Fibroblast of mammary gland (primary cell): ENCODE measurements around the gene SUMO2.

Source experiments
- DNase-seq: peaks from one replicate; pipeline ENCODE4 v3.0.0-alpha.2; 2010; ENCODE audit warnings: low read depth
- H3K4me3 ChIP-seq: 2 replicates; pipeline ENCODE4 v1.5.1; 2011; ENCODE audit warnings: low read depth, mild to moderate bottlenecking, low read length, moderate library complexity; ENCODE audit not compliant: control insufficient read depth
- TF ChIP-seq, protein P1 (sequence below): conservative IDR thresholded peaks from 2 replicates; pipeline ENCODE4 v1.5.1; 2011; ENCODE audit warnings: low read depth, low read length, inconsistent platforms; ENCODE audit not compliant: control insufficient read depth, insufficient read depth

SUMO2 gene

DNA sequence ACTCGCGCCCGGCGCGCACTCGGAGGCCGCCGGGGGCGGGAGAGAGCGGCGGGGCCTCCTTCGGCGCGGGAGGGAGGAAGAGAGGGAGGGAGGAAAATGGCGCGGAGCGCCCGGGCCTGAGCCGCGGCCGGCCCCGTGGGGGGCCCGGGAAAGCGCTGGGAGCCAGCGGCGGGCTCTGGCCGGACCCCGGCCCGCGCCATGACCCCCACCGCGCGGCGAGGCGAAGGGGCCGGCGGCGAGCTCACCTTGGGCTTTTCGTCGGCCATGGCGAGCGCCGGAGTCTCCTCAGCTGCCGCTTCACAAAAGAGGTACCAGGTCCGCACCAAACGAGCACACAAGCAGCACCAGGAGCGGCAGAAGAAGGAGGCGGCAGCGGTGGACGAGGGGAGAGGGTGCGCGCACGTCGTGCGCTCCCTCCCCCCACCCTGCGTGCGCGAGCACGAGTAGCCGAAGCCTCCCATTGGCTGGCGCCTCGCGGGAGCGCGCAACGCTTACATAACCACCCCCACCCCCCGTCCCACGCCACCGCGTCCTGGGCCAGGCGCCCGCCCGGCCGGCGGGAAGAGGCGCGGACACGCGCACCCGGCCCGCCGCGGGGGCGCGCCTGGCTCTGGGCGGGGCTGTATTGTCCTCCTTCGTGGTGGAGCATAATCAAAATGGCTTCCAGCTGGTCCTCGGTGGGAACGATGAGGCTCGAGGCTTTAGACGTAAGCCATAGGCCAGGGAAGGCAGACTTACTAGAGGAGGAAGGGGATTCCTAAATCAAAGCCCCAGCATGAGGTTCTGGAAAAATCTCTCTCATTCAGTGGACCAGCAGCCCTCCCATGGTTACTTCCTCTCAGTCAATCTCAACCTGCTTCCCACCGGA is at the start of gene SUMO2:
TSS of gene SUMO2 (minus strand) at position 391 of the 868 bp plus-strand sequence. CDS start at position 266, 125 bp downstream.
- peak within 1 kb of the TSS; percentile 96 for H3K4me3 ChIP-seq
- TF ChIP-seq, protein P1, sequence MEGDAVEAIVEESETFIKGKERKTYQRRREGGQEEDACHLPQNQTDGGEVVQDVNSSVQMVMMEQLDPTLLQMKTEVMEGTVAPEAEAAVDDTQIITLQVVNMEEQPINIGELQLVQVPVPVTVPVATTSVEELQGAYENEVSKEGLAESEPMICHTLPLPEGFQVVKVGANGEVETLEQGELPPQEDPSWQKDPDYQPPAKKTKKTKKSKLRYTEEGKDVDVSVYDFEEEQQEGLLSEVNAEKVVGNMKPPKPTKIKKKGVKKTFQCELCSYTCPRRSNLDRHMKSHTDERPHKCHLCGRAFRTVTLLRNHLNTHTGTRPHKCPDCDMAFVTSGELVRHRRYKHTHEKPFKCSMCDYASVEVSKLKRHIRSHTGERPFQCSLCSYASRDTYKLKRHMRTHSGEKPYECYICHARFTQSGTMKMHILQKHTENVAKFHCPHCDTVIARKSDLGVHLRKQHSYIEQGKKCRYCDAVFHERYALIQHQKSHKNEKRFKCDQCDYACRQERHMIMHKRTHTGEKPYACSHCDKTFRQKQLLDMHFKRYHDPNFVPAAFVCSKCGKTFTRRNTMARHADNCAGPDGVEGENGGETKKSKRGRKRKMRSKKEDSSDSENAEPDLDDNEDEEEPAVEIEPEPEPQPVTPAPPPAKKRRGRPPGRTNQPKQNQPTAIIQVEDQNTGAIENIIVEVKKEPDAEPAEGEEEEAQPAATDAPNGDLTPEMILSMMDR: no peak
- peak; percentile 93 for DNase-seq

DNA sequence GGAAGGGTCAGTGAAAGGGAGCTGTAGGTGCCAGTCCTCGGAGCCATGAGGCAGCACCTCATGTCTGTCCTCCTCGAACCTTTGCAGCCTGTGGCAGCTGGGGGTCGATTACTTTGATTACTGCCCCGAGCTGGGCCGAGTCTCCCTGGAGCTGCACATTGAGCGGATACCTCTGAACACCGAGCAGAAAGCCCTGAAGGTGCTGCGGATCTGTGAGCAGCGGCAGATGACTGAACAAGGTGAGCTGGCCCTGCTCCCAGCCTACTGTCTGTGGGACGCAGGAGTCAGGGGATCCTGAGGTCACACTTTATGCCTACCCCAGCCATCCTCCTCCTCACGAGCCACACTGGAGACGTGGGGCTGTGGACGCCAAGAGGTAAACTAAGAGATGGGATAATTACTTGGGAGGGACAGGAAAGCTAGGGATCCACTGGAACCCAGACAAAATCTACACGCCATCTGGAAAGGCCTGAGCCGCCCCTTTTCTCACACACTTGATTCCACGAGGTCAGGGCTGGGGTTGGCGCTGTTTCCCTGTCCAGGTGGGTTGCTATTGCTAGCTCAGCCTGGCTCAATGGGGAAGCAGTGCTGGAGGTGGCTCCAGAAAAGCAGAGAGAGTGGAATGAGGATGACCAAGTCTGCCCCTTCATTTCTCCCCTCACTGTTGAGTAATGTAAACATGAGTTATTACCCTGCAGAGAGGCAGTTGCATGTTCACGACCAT is 49.1 kb upstream of the SUMO2 start:
- DNase-seq: no peak
- TF ChIP-seq, protein P1: no peak
- H3K4me3 ChIP-seq: no peak overlapping the region

DNA sequence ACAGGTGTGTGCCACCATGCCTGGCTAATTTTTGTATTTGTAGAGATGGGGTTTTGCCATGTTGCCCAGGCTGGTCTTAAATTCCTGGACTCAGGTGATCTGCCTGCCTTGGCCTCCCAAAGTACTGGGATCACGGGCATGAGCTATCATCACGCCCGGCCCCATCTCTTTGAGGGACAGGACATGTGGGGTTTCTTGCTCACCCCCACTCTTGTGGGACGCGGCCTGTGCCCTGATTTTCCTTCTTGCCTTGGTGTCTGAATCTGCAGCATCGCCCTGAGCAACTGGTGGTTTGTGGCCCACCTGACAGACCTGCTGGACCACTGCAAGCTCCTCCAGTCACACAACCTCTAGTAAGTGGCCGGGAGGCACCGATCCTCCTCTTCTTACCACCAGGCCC is 48.3 kb upstream of the SUMO2 start:
- no peak for DNase-seq
- no peak overlapping the region for H3K4me3 ChIP-seq
- TF ChIP-seq, protein P1: no peak

DNA sequence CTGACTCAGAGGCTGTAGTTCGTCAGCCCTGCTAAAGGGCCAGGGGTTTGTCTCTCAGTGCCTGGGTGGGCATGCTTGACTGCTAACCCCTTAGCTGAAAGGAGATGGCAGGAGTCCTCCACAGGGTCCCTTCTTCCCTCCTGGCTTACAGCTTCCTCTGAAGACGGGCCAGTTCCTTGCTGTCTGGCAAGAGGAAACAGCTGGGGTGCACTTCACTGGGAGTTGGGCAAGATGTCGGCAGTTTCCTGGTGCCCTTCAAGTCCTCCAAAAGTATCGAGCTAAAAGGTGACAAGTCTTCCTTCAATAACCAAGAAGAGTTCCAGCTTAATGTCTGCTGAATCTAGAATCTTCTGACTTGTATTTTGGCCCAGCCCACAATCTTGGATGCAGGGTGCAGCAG is 46.1 kb upstream of the SUMO2 start:
- no peak for DNase-seq
- TF ChIP-seq, protein P1: no peak
- H3K4me3 ChIP-seq: no peak overlapping the region

DNA sequence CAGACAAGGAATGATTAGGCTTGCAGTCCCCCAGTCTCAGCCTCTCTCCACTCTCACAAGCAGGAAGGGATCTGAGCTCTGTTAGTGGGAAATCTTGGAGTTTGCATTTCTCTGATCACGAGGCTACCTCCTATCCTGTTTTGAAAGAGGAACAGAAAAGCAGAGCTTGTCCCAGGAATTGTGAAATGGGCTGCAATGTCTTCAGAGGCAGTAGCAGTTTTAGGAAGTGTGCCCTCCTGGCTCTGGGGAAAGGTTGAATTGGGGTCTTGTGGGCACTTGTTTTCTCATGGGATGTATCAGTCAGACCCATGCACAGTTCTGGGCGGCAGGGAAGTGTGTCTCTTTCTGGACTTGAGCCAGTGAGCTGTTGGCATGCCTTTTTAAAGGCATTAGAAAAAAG is 45.5 kb upstream of the SUMO2 start:
- no peak overlapping the region for H3K4me3 ChIP-seq
- TF ChIP-seq, protein P1: no peak
- no peak for DNase-seq

DNA sequence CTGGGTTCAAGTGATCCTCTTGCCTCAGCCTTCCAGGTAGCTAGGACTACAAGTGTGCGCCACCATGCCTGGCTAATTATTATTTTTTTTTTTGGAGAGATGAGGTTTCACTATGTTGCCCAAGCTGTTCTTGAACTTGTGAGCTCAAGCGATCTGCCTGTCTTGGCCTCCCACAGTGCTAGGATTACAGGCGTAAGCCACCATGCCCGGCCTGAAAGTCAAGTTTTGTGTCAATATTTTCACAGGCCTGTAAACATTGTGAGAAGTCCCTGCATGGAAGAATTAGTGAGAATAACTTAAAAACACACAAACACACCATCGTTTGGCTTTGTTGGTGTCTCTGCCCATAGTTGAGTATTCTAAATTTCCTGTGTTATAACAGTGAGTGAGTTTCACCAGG is 45.0 kb upstream of the SUMO2 start:
- TF ChIP-seq, protein P1: no peak
- H3K4me3 ChIP-seq: no peak overlapping the region
- DNase-seq: no peak
